Measurements from ENCODE around the gene ASH1L.
"Not testable (repeated sequence)": the region's sequence is repeated elsewhere in the genome, so short reads cannot be mapped to it uniquely, and the experiment has no call there.

The ASH1L gene, protein sequence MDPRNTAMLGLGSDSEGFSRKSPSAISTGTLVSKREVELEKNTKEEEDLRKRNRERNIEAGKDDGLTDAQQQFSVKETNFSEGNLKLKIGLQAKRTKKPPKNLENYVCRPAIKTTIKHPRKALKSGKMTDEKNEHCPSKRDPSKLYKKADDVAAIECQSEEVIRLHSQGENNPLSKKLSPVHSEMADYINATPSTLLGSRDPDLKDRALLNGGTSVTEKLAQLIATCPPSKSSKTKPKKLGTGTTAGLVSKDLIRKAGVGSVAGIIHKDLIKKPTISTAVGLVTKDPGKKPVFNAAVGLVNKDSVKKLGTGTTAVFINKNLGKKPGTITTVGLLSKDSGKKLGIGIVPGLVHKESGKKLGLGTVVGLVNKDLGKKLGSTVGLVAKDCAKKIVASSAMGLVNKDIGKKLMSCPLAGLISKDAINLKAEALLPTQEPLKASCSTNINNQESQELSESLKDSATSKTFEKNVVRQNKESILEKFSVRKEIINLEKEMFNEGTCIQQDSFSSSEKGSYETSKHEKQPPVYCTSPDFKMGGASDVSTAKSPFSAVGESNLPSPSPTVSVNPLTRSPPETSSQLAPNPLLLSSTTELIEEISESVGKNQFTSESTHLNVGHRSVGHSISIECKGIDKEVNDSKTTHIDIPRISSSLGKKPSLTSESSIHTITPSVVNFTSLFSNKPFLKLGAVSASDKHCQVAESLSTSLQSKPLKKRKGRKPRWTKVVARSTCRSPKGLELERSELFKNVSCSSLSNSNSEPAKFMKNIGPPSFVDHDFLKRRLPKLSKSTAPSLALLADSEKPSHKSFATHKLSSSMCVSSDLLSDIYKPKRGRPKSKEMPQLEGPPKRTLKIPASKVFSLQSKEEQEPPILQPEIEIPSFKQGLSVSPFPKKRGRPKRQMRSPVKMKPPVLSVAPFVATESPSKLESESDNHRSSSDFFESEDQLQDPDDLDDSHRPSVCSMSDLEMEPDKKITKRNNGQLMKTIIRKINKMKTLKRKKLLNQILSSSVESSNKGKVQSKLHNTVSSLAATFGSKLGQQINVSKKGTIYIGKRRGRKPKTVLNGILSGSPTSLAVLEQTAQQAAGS (N-terminal part only)

GRCh38 chr1:155562581-155563376 lies at the start of gene ASH1L:
Gene ASH1L, minus strand, starts transcription at chr1:155562803. Its CDS starts 41,284 bp downstream, at chr1:155521519.
- peak; percentile 85 for DNase-seq (ENCODE audit: low read depth)

- DNase-seq (ENCODE audit: low read depth) = not testable (repeated sequence)
Measured at GRCh38 chr1:155610257-155610647, 47.6 kb upstream of the ASH1L start.

DNA sequence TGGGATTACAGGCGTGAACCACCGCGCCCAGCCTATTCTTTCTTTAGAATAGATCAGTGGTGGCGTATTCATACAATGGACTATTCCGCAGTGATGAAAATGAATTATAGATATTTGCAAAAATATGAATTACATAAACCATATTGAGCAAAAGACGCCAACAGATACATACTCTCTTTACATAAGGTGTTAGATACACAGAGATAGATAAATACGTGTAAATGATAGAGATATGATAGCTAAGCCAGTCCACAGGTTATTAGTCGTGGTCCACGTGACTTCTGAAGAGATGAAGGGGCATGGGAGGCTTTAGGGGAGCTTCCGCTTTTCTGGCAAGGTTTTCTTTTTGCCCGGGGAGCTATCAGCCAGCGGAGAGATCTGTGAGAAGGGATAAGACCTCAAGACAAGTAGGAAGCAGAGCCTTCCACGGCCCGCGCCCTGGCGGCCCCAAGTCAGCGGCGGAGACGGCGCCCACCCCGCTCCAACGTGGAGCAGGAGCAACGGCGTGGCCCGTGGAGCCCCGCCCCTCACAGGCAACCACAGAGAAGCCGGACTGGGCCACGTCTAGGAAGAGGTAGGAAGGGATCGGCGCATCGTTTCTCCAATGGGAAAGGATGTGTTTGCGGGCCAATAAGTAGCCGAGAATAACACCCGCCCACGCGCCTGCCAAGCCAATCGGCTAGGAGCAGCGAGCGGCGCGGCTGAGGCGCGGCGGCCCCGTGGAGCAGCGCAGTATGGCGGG lies 47.1 kb upstream of the ASH1L start, which contains the start of gene MSTO1:
Gene MSTO1 (plus strand): TSS at position 704 of the 742 bp plus-strand sequence. CDS start 31 bp downstream, at position 735.
- DNase-seq (ENCODE audit: low read depth) = peak; percentile 94

GRCh38 chr1:155608888-155609225 lies 46.3 kb upstream of the ASH1L start:
- no peak for DNase-seq (ENCODE audit: low read depth)

GRCh38 chr1:155607708-155608107 lies 45.1 kb upstream of the ASH1L start:
- no peak for DNase-seq (ENCODE audit: low read depth)

DNA sequence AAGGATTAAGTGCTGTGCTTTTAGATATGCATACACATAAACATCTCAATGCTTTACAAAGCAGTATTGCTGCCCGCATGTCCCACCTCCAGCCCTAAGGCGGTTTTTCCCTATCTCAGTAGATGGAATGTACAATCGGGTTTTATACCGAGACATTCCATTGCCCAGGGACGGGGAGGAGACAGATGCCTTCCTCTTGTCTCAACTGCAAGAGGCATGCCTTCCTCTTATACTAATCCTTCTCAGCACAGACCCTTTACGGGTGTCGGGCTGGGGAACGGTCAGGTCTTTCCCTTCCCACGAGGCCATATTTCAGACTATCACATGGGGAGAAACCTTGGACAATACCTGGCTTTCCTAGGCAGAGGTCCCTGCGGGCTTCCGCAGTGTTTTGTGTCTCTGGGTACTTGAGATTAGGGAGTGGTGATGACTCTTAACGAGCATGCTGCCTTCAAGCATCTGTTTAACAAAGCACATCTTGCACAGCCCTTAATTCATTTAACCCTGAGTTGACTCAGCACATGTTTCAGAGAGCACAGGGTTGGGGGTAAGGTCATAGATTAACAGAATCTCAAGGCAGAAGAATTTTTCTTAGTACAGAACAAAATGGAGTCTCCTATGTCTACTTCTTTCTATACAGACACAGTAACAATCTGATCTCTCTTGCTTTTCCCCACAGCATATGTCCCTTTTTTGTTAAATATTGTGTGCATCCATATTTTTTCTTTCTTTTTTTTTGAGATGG lies 37.4 kb upstream of the ASH1L start:
- not testable (repeated sequence) for DNase-seq (ENCODE audit: low read depth)

- peak; percentile 29 for DNase-seq (ENCODE audit: low read depth)
Measured at GRCh38 chr1:155598842-155599331, 36.3 kb upstream of the ASH1L start.

- no peak for DNase-seq (ENCODE audit: low read depth)
Measured at GRCh38 chr1:155596864-155597263, 34.3 kb upstream of the ASH1L start.

- not testable (repeated sequence) for DNase-seq (ENCODE audit: low read depth)
Measured at GRCh38 chr1:155595877-155596474, 33.4 kb upstream of the ASH1L start.

DNA sequence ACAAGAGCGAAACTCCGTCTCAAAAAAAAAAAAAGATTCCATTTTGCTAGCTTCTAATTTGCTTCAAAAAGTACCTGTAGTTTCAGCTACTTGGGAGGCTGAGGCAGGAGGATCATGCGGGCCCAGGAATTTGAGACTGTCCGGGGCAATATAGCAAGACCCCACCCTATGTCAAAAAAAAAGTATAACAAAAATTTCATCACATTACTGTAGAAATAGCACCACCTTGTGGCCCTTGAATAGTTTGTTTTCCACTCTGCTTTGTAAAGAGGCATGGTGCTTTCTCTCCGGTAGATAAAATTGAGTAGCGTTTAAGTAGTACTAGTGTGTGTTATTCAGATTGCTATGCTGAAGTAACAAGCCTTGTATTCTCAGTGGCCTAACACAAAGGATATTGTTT lies 29.2 kb upstream of the ASH1L start:
- DNase-seq (ENCODE audit: low read depth) = peak; percentile 28

GRCh38 chr1:155590516-155591247 lies 28.1 kb upstream of the ASH1L start:
- DNase-seq (ENCODE audit: low read depth) = not testable (repeated sequence)

- not testable (repeated sequence) for DNase-seq (ENCODE audit: low read depth)
Measured at GRCh38 chr1:155589282-155589681, 26.7 kb upstream of the ASH1L start.

- not testable (repeated sequence) for DNase-seq (ENCODE audit: low read depth)
Measured at GRCh38 chr1:155583846-155584245, 21.2 kb upstream of the ASH1L start.

DNA sequence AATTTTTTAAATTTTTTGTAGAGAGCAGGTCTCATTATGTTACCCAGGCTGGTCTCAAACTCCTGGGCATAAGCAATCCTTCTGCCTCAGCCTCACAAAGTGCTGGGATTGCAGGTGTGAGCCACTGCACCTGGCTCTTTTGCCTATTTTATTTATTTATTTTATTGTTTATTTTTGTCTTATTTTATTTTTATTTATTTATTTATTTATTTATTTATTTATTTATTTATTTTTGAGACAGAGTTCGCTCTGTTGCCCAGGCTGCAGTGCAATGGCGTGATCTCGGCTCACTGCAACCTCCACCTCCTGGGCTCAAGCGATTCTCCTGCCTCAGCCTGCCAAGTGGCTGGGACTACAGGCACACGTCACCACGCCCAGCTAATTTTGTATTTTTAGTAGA lies 13.0 kb upstream of the ASH1L start:
- not testable (repeated sequence) for DNase-seq (ENCODE audit: low read depth)

DNA sequence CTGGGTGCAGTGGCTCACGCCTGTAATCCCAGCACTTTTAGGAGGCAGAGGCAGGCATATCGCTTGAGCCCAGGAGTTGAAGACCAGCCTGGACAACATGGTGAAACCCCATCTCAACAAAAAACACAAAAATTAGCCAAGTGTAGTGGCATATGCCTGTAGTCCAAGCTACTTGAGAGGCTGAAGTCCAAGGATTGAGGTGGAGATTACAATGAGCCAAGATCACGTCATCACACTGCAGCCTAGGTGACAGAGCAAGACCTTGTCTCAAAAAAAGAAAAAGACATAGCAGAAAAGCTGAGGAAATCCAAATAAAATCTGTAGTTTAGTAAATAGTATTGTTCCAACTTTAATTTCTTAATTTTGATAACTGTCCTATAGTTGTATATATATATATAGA lies 11.5 kb upstream of the ASH1L start:
- no peak for DNase-seq (ENCODE audit: low read depth)

GRCh38 chr1:155570593-155570990 lies 8.0 kb upstream of the ASH1L start:
- no peak for DNase-seq (ENCODE audit: low read depth)

DNA sequence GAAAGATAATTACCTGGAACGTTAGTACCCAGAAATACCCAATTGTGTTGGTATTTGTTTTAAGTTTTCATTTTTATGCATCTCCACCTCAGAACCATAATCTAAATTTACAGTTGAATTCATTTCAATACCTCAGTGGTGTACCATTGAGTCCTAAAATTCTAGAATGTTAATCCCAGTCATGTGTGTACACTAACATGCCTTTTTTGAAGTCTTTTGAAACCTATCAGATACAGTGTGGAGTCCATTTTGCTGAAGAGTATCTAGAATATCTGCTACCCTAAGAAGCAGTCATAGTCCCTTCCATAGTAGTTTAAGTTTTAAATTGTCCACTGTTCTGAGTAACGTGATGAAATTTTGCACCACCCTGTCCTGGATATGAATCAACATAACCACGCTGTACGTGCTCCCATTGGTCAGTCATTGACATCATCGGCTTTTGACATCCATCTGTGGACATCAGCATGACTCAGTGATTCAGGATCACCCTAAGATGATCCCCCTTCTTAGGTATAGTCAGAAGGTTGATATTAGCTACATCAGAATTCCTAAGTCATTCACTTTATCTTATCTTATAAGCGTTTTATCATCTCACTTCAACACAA lies 7.5 kb upstream of the ASH1L start:
- no peak for DNase-seq (ENCODE audit: low read depth)

GRCh38 chr1:155563377-155564022 lies 897 bp upstream of the ASH1L start:
- not testable (repeated sequence) for DNase-seq (ENCODE audit: low read depth)

All from GM04504 (cell line).